Adipose tissue (tissue), 3 donors: Measurements from ENCODE around the gene LGALS1. TPM values are rescaled to one million over a fixed set of nuclear protein-coding genes. Genes with fewer than 3 reads are reported as not detected.

Source experiments
- polyA plus RNA-seq, 3 donors: library from polyadenylated mRNA; stranded (reverse); fragments of 200-250 nt; gene quantifications; one replicate each; pipeline ENCODE4 v1.2.3, GENCODE V29; 2013
- donor health status: healthy with polysubstance abuse.
- donor health status: Bipolar disorder and iron deficiency.
- donor health status: healthy.

LGALS1 gene
- polyA plus RNA-seq, 3 donors, result 418 to 4,149 (median 2,198) TPM

Other genes with a start within 250 kb of the LGALS1 start
- gene ELFN2, start 248.2 kb upstream of the LGALS1 start, polyA plus RNA-seq, result under 1 TPM; 0.03 to 0.29 (median 0.11) TPM
- gene MFNG, start 189.3 kb upstream of the LGALS1 start, polyA plus RNA-seq, result 10 to 100 TPM in 2 of 3 donors, 1 to 10 TPM in 1; 5.1 to 20.5 (median 19.0) TPM
- 10 to 100 TPM in 1 of 3 donors, 1 to 10 TPM in 2; 8.8 to 20.0 (median 10.0) TPM for gene CARD10, start 156.2 kb upstream of the LGALS1 start, polyA plus RNA-seq
- gene CDC42EP1, start 115.2 kb upstream of the LGALS1 start, polyA plus RNA-seq, result 10 to 100 TPM; 52.7 to 66.6 (median 63.3) TPM
- gene LGALS2, start 95.5 kb upstream of the LGALS1 start, polyA plus RNA-seq, result 10 to 100 TPM in 1 of 3 donors, 1 to 10 TPM in 2; 2.1 to 13.9 (median 4.4) TPM
- 10 to 100 TPM; 24.2 to 33.1 (median 29.8) TPM for gene GGA1, start 66.8 kb upstream of the LGALS1 start, polyA plus RNA-seq
- 1 to 10 TPM; 2.3 to 8.2 (median 6.6) TPM for gene SH3BP1, start 36.0 kb upstream of the LGALS1 start, polyA plus RNA-seq
- gene PDXP, start 16.9 kb upstream of the LGALS1 start, polyA plus RNA-seq, result 1 to 10 TPM; 4.7 to 5.7 (median 4.9) TPM
- gene NOL12, start 10.7 kb downstream of the LGALS1 start, polyA plus RNA-seq, result 10 to 100 TPM; 15.7 to 31.7 (median 17.5) TPM
- gene TRIOBP, start 21.4 kb downstream of the LGALS1 start, polyA plus RNA-seq, result 100 to 1,000 TPM in 1 of 3 donors, 10 to 100 TPM in 2; 28.1 to 104 (median 74.8) TPM
- 10 to 100 TPM; 13.6 to 33.2 (median 14.7) TPM for gene GCAT, start 132.3 kb downstream of the LGALS1 start, polyA plus RNA-seq
- gene GALR3, start 147.7 kb downstream of the LGALS1 start, polyA plus RNA-seq, result under 1 TPM in 1 of 3 donors, not detected in 2; 0.15 TPM
- 10 to 100 TPM; 12.7 to 18.3 (median 13.9) TPM for gene ANKRD54, start 168.7 kb downstream of the LGALS1 start, polyA plus RNA-seq
- gene EIF3L, start 173.8 kb downstream of the LGALS1 start, polyA plus RNA-seq, result 100 to 1,000 TPM; 315 to 364 (median 352) TPM
- gene MICALL1, start 230.7 kb downstream of the LGALS1 start, polyA plus RNA-seq, result 10 to 100 TPM in 2 of 3 donors, 1 to 10 TPM in 1; 9.1 to 19.6 (median 11.0) TPM